Natural killer cell treated with Interleukin-12 subunit alpha and Interleukin-12 subunit beta and Interleukin-15 and Interleukin-18, amount 100 ng/mL, for 72 hours (primary cell): ENCODE measurements around the gene ADCY4. TPM values are rescaled to one million over a fixed set of nuclear protein-coding genes. Genes with fewer than 3 reads are reported as not detected.

Experiments used
- ATAC-seq, 2 donors: fragments of 150-1000 bp; cut with Tn5 transposase in 1 of 2; sonication (Bioruptor Pico), chemical (Tn5 transposase) in 1 of 2; 2 replicates each; pipeline ENCODE4 v1.10.0; 2021
- DNase-seq: peaks from one replicate; pipeline ENCODE4 v3.0.0; 2022; ENCODE audit warnings: low spot score
- H3K27ac Mint-ChIP-seq, 2 donors: 1 replicate in 1 of 2; 2 replicates in 1 of 2; pipeline ENCODE4 v1.8.0; 2022; ENCODE audit warnings: mixed read lengths in 2 of 2, mild to moderate bottlenecking in 1 of 2, moderate library complexity in 1 of 2
- H3K27me3 Mint-ChIP-seq, 2 donors: 1 replicate in 1 of 2; 2 replicates in 1 of 2; pipeline ENCODE4 v1.8.0; 2022; ENCODE audit warnings: mixed read lengths in 2 of 2
- H3K36me3 Mint-ChIP-seq: one replicate; pipeline ENCODE4 v1.8.0; 2022; ENCODE audit warnings: mixed read lengths
- H3K4me1 Mint-ChIP-seq, 2 donors: 1 replicate in 1 of 2; 2 replicates in 1 of 2; pipeline ENCODE4 v1.8.0; 2022; ENCODE audit warnings: low read depth in 2 of 2, mixed read lengths in 2 of 2, mild to moderate bottlenecking in 1 of 2
- H3K4me3 Mint-ChIP-seq: one replicate; pipeline ENCODE4 v1.8.0; 2022; ENCODE audit warnings: mixed read lengths
- H3K9me3 Mint-ChIP-seq: 2 replicates; pipeline ENCODE4 v1.8.0; 2022; ENCODE audit warnings: mixed read lengths
- total RNA-seq, 2 donors: library from RNA; stranded (reverse); gene quantifications; one replicate each; pipeline ENCODE4 v1.2.3, GENCODE V29; 2022

ADCY4 gene
- total RNA-seq, 2 donors from 2014 or later, result 1.0 to 1.9 TPM

- Mint-ChIP-seq H3K27me3 (no peaks in the 10 kb centered on the region), H3K4me3 (no peak overlapping the region), H3K27ac (no peak overlapping the region), H3K36me3 (no peaks in the 10 kb centered on the region), H3K4me1 (peaks cover 18 to 26% of the 10 kb centered on the region in 2 donors), H3K9me3 (no peaks in the 10 kb centered on the region)
- DNase-seq (no peak), ATAC-seq (no peak)
These were observed 50.9 kb downstream of the ADCY4 start for GRCh38 chr14:24283796-24284460.

GRCh38 chr14:24282736-24283135 lies 52.1 kb downstream of the ADCY4 start:
- Mint-ChIP-seq H3K4me1 (peaks cover 24% of the 10 kb centered on the region in 2 donors), H3K4me3 (no peak overlapping the region), H3K36me3 (no peaks in the 10 kb centered on the region)

GRCh38 chr14:24281636-24282035 lies 53.2 kb downstream of the ADCY4 start:
- Mint-ChIP-seq H3K4me3 (no peak overlapping the region), H3K4me1 (peaks cover 26 to 29% of the 10 kb centered on the region in 2 donors), H3K27ac (no peak overlapping the region), H3K9me3 (no peaks in the 10 kb centered on the region), H3K27me3 (no peaks in the 10 kb centered on the region), H3K36me3 (no peaks in the 10 kb centered on the region)
- no peak for DNase-seq
- ATAC-seq, result no peak

More at GRCh38 chr14:24282736-24283135, 52.1 kb downstream of the ADCY4 start:
- Mint-ChIP-seq H3K9me3 (no peaks in the 10 kb centered on the region), H3K27me3 (no peaks in the 10 kb centered on the region), H3K27ac (no peak overlapping the region)
- DNase-seq (no peak), ATAC-seq (no peak)

GRCh38 chr14:24280797-24281460 lies 53.9 kb downstream of the ADCY4 start:
- H3K27ac Mint-ChIP-seq, result peak overlapping the region in 1 of 2 donors; percentile 30
- no peak overlapping the region for H3K4me3 Mint-ChIP-seq
- peaks cover 26 to 30% of the 10 kb centered on the region in 2 donors for H3K4me1 Mint-ChIP-seq
- DNase-seq, result no peak
- no peaks in the 10 kb centered on the region for H3K36me3 Mint-ChIP-seq
- no peaks in the 10 kb centered on the region for H3K27me3 Mint-ChIP-seq
- no peaks in the 10 kb centered on the region for H3K9me3 Mint-ChIP-seq
- ATAC-seq, result no peak

GRCh38 chr14:24279301-24280186 lies 55.3 kb downstream of the ADCY4 start:
- H3K27ac Mint-ChIP-seq, result peak overlapping the region in 1 of 2 donors; percentile 50
- H3K9me3 Mint-ChIP-seq, result no peaks in the 10 kb centered on the region
- peaks cover 26 to 30% of the 10 kb centered on the region in 2 donors for H3K4me1 Mint-ChIP-seq
- no peaks in the 10 kb centered on the region for H3K36me3 Mint-ChIP-seq
- DNase-seq, result no peak
- ATAC-seq, result peak in 1 of 2 donors; percentile 45
- H3K4me3 Mint-ChIP-seq, result no peak overlapping the region
- H3K27me3 Mint-ChIP-seq, result no peaks in the 10 kb centered on the region

- Mint-ChIP-seq H3K27ac (peak overlapping the region; percentile 23 to 50), H3K27me3 (no peaks in the 10 kb centered on the region), H3K9me3 (no peaks in the 10 kb centered on the region), H3K4me3 (no peak overlapping the region), H3K4me1 (peaks cover 36 to 40% of the 10 kb centered on the region in 2 donors), H3K36me3 (no peaks in the 10 kb centered on the region)
- DNase-seq, result no peak
- no peak for ATAC-seq
These were observed 56.4 kb downstream of the ADCY4 start for GRCh38 chr14:24278424-24278823.

- DNase-seq (no peak), ATAC-seq (peak in 1 of 2 donors; percentile 17)
- Mint-ChIP-seq H3K27me3 (no peaks in the 10 kb centered on the region), H3K27ac (peak overlapping the region; percentile 50 to 60), H3K4me1 (peaks cover 40 to 47% of the 10 kb centered on the region in 2 donors), H3K9me3 (no peaks in the 10 kb centered on the region), H3K36me3 (no peaks in the 10 kb centered on the region), H3K4me3 (no peak overlapping the region)
These were observed 57.1 kb downstream of the ADCY4 start for GRCh38 chr14:24277606-24278321.

- H3K27ac Mint-ChIP-seq, result peak overlapping the region in 1 of 2 donors; percentile 60
- H3K9me3 Mint-ChIP-seq, result no peaks in the 10 kb centered on the region
- H3K36me3 Mint-ChIP-seq, result no peaks in the 10 kb centered on the region
- ATAC-seq (no peak), DNase-seq (no peak)
- no peaks in the 10 kb centered on the region for H3K27me3 Mint-ChIP-seq
- H3K4me1 Mint-ChIP-seq, result peaks cover 46 to 54% of the 10 kb centered on the region in 2 donors
- H3K4me3 Mint-ChIP-seq, result no peak overlapping the region
These were observed 57.8 kb downstream of the ADCY4 start for GRCh38 chr14:24277071-24277470.

GRCh38 chr14:24274101-24274543 lies 60.7 kb downstream of the ADCY4 start:
- peak; percentile 59 for DNase-seq
- H3K36me3 Mint-ChIP-seq, result no peaks in the 10 kb centered on the region
- peak overlapping the region; percentile 87 to 92 for H3K27ac Mint-ChIP-seq
- no peaks in the 10 kb centered on the region for H3K9me3 Mint-ChIP-seq
- no peaks in the 10 kb centered on the region for H3K27me3 Mint-ChIP-seq
- peak overlapping the region; percentile 27 for H3K4me3 Mint-ChIP-seq
- peak; percentile 34 to 49 for ATAC-seq
- H3K4me1 Mint-ChIP-seq, result peaks cover 45 to 61% of the 10 kb centered on the region in 2 donors

GRCh38 chr14:24273422-24273998 lies 61.4 kb downstream of the ADCY4 start:
- H3K27ac Mint-ChIP-seq, result peak overlapping the region; percentile 87 to 92
- H3K36me3 Mint-ChIP-seq, result no peaks in the 10 kb centered on the region
- ATAC-seq (no peak), DNase-seq (no peak)
- H3K9me3 Mint-ChIP-seq, result no peaks in the 10 kb centered on the region
- peak overlapping the region; percentile 27 for H3K4me3 Mint-ChIP-seq
- H3K4me1 Mint-ChIP-seq, result peaks cover 42 to 55% of the 10 kb centered on the region in 2 donors
- H3K27me3 Mint-ChIP-seq, result no peaks in the 10 kb centered on the region

- Mint-ChIP-seq H3K4me3 (peak overlapping the region; percentile 88), H3K27me3 (no peaks in the 10 kb centered on the region), H3K27ac (peak overlapping the region; percentile 87 to 92), H3K9me3 (no peaks in the 10 kb centered on the region), H3K36me3 (no peaks in the 10 kb centered on the region), H3K4me1 (peaks cover 42 to 49% of the 10 kb centered on the region in 2 donors)
- no peak for ATAC-seq
- no peak for DNase-seq
These were observed 62.4 kb downstream of the ADCY4 start for GRCh38 chr14:24272467-24272866.

- DNase-seq (no peak), ATAC-seq (no peak)
- Mint-ChIP-seq H3K4me3 (peak overlapping the region; percentile 88), H3K9me3 (no peaks in the 10 kb centered on the region), H3K27me3 (no peaks in the 10 kb centered on the region), H3K27ac (peak overlapping the region; percentile 87 to 92), H3K36me3 (no peaks in the 10 kb centered on the region), H3K4me1 (peaks cover 42 to 44% of the 10 kb centered on the region in 2 donors)
These were observed 63.0 kb downstream of the ADCY4 start for GRCh38 chr14:24271834-24272263.
